ENCODE results near the gene GARRE1.

GARRE1 gene

DNA sequence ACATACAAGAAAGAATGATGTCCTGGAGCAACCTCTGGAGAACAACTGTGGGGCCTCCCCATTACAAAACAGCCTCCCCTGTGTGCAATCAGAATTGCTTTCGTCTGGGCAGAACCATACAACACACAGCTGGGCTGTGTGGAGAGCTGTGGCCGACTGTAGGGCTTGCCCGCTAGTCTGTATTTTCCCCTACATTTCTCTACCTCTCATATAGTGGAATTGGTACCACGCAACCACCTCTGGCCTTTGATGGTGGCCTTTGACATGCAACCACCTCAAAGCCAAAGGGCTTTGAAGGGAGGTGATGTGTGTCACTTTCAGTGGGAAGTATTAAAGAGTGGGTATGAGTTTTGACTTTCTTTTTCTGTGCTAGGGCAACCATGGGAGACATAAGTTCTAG is 34.0 kb downstream of the GARRE1 start:
- no peak for DNase-seq (ENCODE audit: low read depth in 2 of 2)

GRCh38 chr19:34291235-34291634 is 36.9 kb downstream of the GARRE1 start:
- no peak for DNase-seq (ENCODE audit: low read depth in 2 of 2)

DNA sequence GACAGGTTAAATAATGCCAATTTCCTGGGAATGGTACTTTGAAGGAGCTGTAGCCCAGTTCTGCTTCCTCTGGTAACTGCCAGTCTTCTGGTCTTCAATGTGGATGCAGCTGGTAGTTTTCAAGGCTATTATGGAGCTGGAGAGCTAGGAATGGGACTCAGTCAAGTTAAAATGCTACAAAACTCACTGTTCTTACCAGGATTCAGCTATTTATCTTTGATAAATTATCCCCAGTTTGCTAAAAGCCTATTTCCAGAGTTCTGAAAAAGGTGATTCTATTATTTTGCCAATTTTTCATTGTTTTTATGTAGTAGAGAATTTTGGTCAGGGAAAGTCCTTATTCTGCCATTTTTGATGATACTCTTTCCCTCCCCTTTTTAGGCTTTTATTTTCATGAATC is 40.7 kb downstream of the GARRE1 start:
- DNase-seq (ENCODE audit: low read depth in 2 of 2), result no peak

- DNase-seq (ENCODE audit: low read depth in 2 of 2), result no peak
Measured at GRCh38 chr19:34298891-34299520, 44.7 kb downstream of the GARRE1 start.

DNA sequence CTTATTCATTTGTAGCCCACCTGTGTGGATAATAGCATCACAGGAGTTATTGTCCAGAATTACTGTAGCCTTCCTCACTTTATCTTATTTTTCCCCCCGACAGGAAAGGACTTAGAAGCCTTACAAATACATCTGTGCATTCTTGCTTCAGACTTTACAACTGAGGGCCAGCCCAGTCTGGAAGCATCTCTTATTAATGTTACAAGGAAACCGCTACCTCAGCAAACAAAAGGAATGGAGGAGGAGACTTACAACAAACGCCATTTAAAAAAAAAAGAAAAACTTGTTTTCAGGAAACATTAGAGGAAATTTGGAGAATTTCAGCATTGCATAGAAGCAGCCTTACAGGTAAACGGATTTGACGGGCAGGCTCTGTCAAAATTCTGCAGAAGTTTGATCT is 45.2 kb downstream of the GARRE1 start:
- no peak for DNase-seq (ENCODE audit: low read depth in 2 of 2)

DNA sequence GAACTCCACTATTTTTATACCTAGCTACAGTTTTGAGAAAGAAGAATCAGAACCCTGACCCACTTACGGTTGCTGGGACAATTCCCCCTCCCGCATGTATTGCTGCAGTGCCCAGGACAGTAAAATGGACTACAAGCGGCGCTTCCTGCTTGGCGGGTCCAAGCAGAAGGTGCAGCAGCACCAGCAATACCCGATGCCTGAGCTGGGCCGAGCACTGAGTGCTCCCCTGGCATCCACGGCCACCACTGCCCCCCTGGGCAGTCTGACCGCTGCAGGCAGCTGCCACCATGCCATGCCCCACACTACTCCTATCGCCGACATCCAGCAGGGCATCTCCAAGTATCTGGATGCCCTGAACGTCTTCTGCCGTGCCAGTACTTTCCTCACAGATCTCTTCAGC is 46.0 kb downstream of the GARRE1 start:
- no peak for DNase-seq (ENCODE audit: low read depth in 2 of 2)

DNA sequence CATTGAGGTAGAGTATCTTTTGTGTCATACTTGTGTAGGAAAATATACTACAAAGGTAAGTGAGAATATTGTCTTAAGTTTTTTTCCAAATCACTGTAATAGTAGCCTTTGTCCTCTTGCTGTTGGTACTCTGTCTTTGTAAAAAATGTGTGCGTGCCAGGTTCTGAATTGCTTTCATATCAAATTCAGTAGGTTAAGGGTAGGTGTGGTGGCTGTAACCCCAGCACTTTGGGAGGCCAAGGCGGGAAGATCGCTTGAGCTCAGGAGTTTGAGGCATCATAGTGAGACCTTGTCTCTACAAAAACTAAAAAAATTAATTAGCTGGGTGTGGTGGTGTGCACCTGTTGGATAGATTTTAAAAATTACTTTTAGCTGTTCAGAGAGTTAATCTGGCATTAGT is 46.6 kb downstream of the GARRE1 start:
- DNase-seq (ENCODE audit: low read depth in 2 of 2), result no peak
